Skeletal muscle tissue (tissue), 4 donors: Measurements from ENCODE around the gene EXOC4. TPM values are rescaled to one million over a fixed set of nuclear protein-coding genes. Genes with fewer than 3 reads are reported as not detected.

Experiments used
- H3K27ac ChIP-seq: one replicate; pipeline ENCODE4 v1.7.0; 2013; ENCODE audit warnings: mild to moderate bottlenecking, low read depth, low read length, inconsistent platforms
- H3K27me3 ChIP-seq, 3 donors: one replicate each; pipeline ENCODE4 v1.7.0; 2013; ENCODE audit warnings: low read length in 3 of 3; ENCODE audit not compliant: control insufficient read depth in 3 of 3, insufficient read depth in 3 of 3
- H3K36me3 ChIP-seq, 3 donors: one replicate each; pipeline ENCODE4 v1.7.0; 2013; ENCODE audit warnings: low read length in 3 of 3; ENCODE audit not compliant: control insufficient read depth in 3 of 3, insufficient read depth in 3 of 3
- H3K4me1 ChIP-seq, 3 donors: one replicate each; pipeline ENCODE4 v1.7.0; 2013; ENCODE audit warnings: low read length in 3 of 3, mild to moderate bottlenecking in 3 of 3; ENCODE audit not compliant: control insufficient read depth in 3 of 3, insufficient read depth in 3 of 3
- H3K4me3 ChIP-seq, 3 donors: one replicate each; pipeline ENCODE4 v1.7.0; 2013; ENCODE audit warnings: low read length in 3 of 3
- H3K9ac ChIP-seq, 3 donors: one replicate each; pipeline ENCODE4 v1.7.0; 2013; ENCODE audit warnings: low read length in 3 of 3, mild to moderate bottlenecking in 3 of 3, moderate library complexity in 2 of 3, low read depth in 1 of 3
- H3K9me3 ChIP-seq, 3 donors: one replicate each; pipeline ENCODE4 v1.7.0; 2013; ENCODE audit warnings: low read length in 3 of 3; ENCODE audit not compliant: control insufficient read depth in 3 of 3
- total RNA-seq: library from RNA; depleted of rRNA; stranded (reverse); fragments of >200 nt; gene quantifications from one replicate; pipeline ENCODE4 v1.2.3, GENCODE V29; 2014
- donor health status: Osteomylitis.

EXOC4 gene
- total RNA-seq, 1 donor from 2014 or later = 129 TPM

DNA sequence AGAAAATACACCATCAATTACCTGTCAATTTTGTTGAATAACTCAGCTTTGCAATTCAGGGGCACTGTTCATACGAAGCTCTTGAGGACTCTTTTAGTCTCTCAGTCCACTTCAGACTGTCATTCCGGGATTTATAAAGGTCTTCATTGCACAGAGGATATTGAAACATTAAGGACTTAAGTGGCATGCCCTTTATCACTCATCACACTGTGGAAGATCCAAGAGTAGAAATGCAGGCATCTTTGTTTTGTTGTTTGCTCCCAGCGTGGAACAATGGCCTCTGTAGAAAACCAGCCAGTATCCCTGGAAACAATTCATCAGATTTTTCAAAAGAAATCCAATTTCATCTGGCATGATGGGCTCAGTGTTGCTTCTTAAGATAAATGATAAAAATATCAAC lies 808.0 kb downstream of the EXOC4 start:
- Histone ChIP-seq H3K4me1 (no peaks in the 10 kb centered on the region), H3K4me3 (no peak overlapping the region), H3K27me3 (no peaks in the 10 kb centered on the region), H3K36me3 (peaks cover 0 to 2% (median 2%) of the 10 kb centered on the region in 3 donors), H3K9me3 (no peaks in the 10 kb centered on the region), H3K27ac (no peak overlapping the region), H3K9ac (no peak overlapping the region)

DNA sequence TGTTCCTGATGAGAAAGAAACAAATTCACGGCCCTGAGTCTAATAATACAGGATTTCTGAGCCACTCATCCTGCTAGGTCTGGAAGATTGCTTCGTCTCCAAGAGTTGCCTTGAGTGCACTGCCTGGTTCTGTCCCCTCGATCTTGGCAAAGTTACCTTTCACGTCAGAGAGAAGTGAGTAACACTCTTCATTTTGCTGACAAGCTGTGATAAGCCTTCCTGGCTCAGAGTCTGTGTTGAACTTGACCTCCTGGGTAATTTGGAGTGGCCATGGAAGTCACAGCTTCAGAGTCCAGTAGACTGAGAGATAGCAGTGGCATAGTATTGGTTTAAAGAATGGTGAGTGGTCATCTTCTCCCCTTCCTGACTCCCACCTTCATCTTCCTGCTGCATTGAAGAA lies 809.6 kb downstream of the EXOC4 start:
- no peaks in the 10 kb centered on the region for H3K9me3 ChIP-seq
- no peak overlapping the region for H3K27ac ChIP-seq
- no peak overlapping the region for H3K9ac ChIP-seq
- no peaks in the 10 kb centered on the region for H3K4me1 ChIP-seq
- H3K4me3 ChIP-seq = no peak overlapping the region
- H3K27me3 ChIP-seq = no peaks in the 10 kb centered on the region
- peaks cover 2 to 5% (median 3%) of the 10 kb centered on the region in 3 donors for H3K36me3 ChIP-seq

DNA sequence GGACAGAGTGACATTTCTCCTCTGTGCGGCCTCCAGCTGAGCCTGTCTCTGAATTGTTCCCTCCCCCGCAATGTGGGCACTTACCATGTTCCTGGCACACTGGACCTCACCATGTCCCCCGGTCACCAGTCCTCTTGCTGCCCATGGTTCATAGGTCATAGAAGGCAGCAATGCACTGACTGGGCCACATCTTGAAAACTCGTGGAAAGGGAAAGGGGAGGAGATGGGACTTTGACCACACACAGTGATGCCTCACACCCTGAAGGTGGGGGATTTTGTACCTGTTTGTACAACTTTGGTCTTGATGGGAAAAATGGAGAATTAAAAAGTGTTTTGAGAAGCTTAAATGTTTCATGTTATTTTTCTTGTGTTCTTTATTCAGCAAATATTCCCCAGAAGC lies 812.5 kb downstream of the EXOC4 start:
- Histone ChIP-seq H3K27ac (no peak overlapping the region), H3K27me3 (no peaks in the 10 kb centered on the region), H3K4me3 (no peak overlapping the region), H3K9ac (no peak overlapping the region), H3K36me3 (peaks cover 2 to 5% (median 3%) of the 10 kb centered on the region in 3 donors), H3K9me3 (no peaks in the 10 kb centered on the region), H3K4me1 (no peaks in the 10 kb centered on the region)

DNA sequence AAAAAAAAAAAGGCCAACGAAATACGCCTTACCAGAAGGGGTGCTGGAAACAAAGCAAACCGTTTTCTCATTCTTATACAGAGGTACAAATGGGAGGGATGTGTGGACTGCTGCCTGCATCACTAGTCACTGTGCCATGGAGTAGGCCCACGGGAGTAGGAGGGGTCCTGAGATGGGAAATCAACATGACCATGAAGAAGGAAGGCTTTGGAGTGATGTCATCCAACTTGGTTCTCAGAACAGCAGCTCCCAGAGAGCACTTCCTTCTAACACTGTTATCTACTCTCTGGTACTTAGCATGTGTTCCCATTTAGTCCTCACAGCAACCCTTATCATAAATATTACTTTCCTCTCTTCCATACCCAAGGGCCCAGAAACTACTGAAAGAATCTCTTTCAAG lies 814.3 kb downstream of the EXOC4 start:
- H3K36me3 ChIP-seq = peaks cover 2 to 5% (median 3%) of the 10 kb centered on the region in 3 donors
- no peak overlapping the region for H3K27ac ChIP-seq
- H3K9me3 ChIP-seq = no peaks in the 10 kb centered on the region
- H3K9ac ChIP-seq = no peak overlapping the region
- H3K4me1 ChIP-seq = no peaks in the 10 kb centered on the region
- no peak overlapping the region for H3K4me3 ChIP-seq
- no peaks in the 10 kb centered on the region for H3K27me3 ChIP-seq

DNA sequence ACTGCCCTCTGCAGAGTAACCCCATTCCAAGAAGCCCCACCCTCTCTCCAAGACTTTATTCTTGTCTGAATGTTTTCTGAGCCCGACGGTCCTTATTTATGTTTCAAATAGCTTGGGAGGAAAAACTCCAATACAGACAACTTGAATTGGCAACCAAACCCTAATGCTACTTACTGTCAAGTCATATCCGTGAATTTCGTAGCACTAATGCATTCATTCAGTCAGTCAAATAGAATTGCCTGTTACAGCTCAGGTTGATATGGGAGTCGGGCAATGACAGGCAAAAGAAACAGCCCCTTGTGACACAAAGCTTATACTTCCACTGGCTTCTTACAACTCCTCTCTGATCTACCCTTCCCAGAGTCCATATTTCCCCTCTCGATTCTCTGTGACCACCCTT lies 815.8 kb downstream of the EXOC4 start:
- no peaks in the 10 kb centered on the region for H3K27me3 ChIP-seq
- no peak overlapping the region for H3K27ac ChIP-seq
- H3K9ac ChIP-seq = no peak overlapping the region
- H3K4me3 ChIP-seq = no peak overlapping the region
- H3K4me1 ChIP-seq = no peaks in the 10 kb centered on the region
- H3K9me3 ChIP-seq = no peaks in the 10 kb centered on the region
- peaks cover 2 to 5% (median 3%) of the 10 kb centered on the region in 3 donors for H3K36me3 ChIP-seq

DNA sequence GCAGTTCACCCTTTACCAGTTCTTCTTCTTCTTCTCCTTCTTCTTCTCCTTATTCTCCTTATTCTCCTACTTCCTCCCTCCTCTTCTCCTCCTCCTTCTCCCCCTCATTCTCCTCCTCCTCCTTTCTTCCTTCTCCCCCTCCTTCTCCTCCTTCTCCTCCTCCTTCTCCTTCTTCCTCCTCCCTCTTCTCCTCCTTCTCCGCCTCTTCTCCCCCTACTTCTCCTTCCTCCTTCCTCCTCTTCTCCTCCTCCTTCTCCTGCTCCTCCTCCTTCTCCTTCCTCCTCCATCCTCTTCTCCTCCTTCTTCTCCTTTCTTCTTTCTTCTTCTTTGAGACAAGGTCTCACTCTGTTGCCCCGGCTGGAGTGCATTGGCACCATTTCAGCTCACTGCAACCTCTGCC lies 816.3 kb downstream of the EXOC4 start:
- Histone ChIP-seq H3K36me3 (peaks cover 2 to 3% (median 3%) of the 10 kb centered on the region in 3 donors), H3K9me3 (no peaks in the 10 kb centered on the region), H3K4me3 (no peak overlapping the region), H3K9ac (no peak overlapping the region), H3K4me1 (no peaks in the 10 kb centered on the region), H3K27me3 (no peaks in the 10 kb centered on the region), H3K27ac (no peak overlapping the region)

DNA sequence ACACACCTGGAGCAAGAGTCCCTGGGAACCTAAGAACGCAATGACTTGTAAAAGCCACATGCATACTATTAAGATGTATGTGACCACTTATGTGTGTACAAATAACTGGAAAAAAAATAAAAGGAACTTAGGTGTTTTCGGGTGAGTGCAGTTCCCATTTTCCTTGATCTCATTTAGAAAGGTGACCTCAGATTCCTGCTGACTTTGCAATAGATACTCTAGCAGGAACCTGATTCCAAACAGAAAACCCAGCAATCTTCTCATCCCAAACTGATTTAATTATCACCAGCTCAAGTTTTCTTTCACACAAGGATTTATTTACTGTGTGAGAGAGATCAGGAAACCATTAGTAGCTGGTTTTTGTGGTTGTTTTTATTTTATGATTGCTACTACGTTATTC lies 817.8 kb downstream of the EXOC4 start:
- H3K4me1 ChIP-seq = no peaks in the 10 kb centered on the region
- no peak overlapping the region for H3K4me3 ChIP-seq

DNA sequence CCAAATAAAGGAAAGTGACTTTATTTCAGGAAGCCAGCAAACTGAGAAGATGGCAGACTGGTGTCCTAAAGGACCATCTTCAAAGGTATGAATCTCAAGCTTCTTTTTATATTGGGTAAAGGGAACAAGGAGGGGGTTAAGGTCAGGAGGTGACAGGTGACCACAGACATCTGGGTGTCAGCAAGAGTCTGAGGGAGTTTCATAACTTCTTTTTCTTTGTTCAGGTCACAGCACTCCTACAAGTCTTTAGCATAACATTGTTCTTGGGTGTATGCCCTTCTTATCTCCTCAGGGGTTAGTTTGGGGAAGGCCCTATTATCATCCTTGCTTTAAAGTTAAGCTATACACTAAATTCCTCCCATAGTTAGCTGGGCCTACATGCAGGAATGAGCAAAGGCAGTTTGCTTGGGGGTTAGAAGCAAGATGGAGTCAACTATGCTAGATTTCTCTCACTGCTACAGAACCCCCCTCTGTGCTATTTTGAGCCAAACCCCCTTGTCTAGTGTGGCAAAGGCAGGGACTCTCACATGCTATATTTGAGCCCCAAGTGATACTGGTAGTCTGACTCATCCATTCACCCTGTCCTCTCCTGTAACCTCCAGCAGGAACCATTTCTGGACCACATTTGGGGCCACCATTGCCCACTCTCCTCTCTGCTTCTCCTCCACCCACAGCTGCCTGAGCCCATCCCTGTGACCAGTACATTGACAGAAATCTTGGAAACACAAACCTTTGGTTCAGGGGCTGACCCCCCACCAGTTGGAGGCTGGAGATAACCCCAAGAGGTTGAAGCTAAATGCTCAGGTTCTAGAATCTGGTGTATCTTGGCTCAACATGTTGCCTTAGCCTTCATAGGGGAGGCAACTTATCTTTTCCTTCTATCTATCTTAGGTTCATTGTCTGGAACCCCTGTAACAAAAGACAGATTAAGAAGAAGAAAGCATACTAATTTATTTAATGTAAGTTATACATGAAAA lies 818.8 kb downstream of the EXOC4 start:
- Histone ChIP-seq H3K4me3 (no peak overlapping the region), H3K27ac (no peak overlapping the region), H3K4me1 (no peaks in the 10 kb centered on the region), H3K9me3 (no peaks in the 10 kb centered on the region), H3K36me3 (peaks cover 0 to 3% (median 0%) of the 10 kb centered on the region in 3 donors), H3K9ac (no peak overlapping the region), H3K27me3 (no peaks in the 10 kb centered on the region)

More for the DNA sequence above, 817.8 kb downstream of the EXOC4 start:
- no peak overlapping the region for H3K27ac ChIP-seq
- no peak overlapping the region for H3K9ac ChIP-seq
- no peaks in the 10 kb centered on the region for H3K27me3 ChIP-seq
- H3K36me3 ChIP-seq = peaks cover 0 to 3% (median 3%) of the 10 kb centered on the region in 3 donors
- H3K9me3 ChIP-seq = no peaks in the 10 kb centered on the region

DNA sequence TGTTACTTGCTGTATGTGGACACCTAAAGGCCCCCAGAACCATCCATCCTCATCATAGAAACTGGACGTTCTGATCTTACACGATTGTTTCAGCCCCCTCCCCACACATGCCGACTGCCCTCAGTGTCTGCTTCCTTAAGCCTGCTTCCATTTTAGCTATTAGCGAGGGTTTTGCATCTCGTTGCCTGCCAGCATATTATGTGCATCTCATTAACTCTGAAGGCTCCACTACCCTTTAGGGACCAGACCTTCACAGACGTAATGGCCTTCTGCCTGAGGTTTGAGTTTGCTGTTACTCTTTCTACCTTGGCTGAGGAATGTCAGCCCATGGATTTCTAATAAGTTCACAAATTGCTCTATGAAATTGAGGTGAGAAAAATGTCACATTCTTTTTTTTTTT lies 820.4 kb downstream of the EXOC4 start:
- no peak overlapping the region for H3K4me3 ChIP-seq
- no peaks in the 10 kb centered on the region for H3K27me3 ChIP-seq
- H3K36me3 ChIP-seq = no peaks in the 10 kb centered on the region
- no peak overlapping the region for H3K27ac ChIP-seq
- H3K4me1 ChIP-seq = no peaks in the 10 kb centered on the region
- no peak overlapping the region for H3K9ac ChIP-seq
- H3K9me3 ChIP-seq = no peaks in the 10 kb centered on the region

DNA sequence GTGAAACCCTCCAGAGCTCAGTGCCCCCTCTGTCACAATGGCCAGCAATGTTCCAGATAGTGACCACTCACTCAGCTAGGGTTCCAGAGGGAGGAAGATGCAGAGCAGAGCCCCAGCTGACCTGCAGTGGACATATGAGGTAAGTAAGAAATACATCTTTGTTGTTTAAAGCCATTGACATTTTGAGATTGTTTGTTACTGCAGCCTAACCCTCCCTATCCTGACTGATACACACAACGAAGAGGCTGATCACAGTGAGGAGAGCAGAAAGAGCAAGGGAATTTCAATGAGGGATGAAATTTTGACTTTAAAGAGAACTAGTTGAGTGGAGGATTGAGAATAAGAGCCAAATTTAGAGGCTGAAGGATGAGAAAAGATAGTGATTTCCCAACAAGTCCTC lies 822.9 kb downstream of the EXOC4 start:
- no peaks in the 10 kb centered on the region for H3K4me1 ChIP-seq
- H3K27me3 ChIP-seq = no peaks in the 10 kb centered on the region
- no peak overlapping the region for H3K4me3 ChIP-seq
- no peaks in the 10 kb centered on the region for H3K9me3 ChIP-seq
- no peak overlapping the region for H3K27ac ChIP-seq
- no peak overlapping the region for H3K9ac ChIP-seq
- no peaks in the 10 kb centered on the region for H3K36me3 ChIP-seq
